ENCODE measurements around the gene OR6T1. TPM values are rescaled to one million over a fixed set of nuclear protein-coding genes. Genes with fewer than 3 reads are reported as not detected.

OR6T1 gene
- total RNA-seq, 1 donor from 2014 or later, result not detected

DNA sequence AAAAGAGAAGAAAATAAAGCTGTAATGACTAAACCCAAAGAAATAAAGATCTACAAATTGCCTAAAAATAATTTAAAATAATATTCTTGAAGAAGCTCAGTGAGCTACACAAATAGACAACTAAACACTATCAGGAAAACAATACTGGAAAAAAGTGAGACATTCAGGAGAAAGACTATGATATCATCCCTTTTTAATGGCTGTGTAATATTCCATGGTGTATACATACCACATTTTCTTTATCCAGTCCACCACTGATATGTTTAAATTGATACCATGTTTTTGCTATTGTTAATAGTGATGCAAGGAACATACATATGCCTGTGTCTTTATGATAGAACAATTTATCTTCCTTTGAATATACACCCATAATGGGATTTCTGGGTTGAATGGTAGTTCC, 13.1 kb upstream of the OR6T1 start:
- DNase-seq (no peak), ATAC-seq (no peak)
- TF ChIP-seq, protein P1, sequence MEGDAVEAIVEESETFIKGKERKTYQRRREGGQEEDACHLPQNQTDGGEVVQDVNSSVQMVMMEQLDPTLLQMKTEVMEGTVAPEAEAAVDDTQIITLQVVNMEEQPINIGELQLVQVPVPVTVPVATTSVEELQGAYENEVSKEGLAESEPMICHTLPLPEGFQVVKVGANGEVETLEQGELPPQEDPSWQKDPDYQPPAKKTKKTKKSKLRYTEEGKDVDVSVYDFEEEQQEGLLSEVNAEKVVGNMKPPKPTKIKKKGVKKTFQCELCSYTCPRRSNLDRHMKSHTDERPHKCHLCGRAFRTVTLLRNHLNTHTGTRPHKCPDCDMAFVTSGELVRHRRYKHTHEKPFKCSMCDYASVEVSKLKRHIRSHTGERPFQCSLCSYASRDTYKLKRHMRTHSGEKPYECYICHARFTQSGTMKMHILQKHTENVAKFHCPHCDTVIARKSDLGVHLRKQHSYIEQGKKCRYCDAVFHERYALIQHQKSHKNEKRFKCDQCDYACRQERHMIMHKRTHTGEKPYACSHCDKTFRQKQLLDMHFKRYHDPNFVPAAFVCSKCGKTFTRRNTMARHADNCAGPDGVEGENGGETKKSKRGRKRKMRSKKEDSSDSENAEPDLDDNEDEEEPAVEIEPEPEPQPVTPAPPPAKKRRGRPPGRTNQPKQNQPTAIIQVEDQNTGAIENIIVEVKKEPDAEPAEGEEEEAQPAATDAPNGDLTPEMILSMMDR (IDR thresholded peaks at IDR 0.05), result no peak
- Histone ChIP-seq H3K4me3 (no peak overlapping the region), H3K9me3 (no peaks in the 10 kb centered on the region), H3K27me3 (ENCODE audit: low read depth) (no peaks in the 10 kb centered on the region), H3K4me1 (no peaks in the 10 kb centered on the region), H3K27ac (no peak overlapping the region), H3K36me3 (no peaks in the 10 kb centered on the region)
- intact Hi-C loops (cut with DNase I), result no loop called here

DNA sequence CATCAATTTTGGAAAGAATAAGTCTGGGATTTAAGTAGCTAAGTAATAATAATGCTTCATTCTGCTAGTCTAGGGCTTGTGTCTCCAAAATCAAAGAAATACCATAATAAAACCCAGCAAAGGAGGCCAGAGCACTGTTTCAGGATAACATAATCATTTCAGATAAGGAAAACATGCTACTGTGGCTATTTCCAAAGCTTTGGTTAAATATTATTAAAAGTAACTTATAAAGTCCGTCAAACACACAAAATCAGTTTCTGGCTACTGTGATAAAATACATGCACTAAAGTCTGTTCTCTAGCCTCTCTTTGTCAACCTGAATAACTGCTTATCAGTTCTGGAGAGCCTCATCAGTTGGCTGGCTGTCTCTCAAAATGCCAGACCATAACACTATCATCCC, 1.5 kb upstream of the OR6T1 start:
- no peak for DNase-seq
- no peaks in the 10 kb centered on the region for H3K27me3 ChIP-seq (ENCODE audit: low read depth)
- no peak for ATAC-seq
- no peaks in the 10 kb centered on the region for H3K4me1 ChIP-seq
- TF ChIP-seq, protein P1 (IDR thresholded peaks at IDR 0.05), result no peak
- no peak overlapping the region for H3K27ac ChIP-seq
- no peak overlapping the region for H3K4me3 ChIP-seq
- intact Hi-C loops (cut with DNase I), result no loop called here
- no peaks in the 10 kb centered on the region for H3K36me3 ChIP-seq
- H3K9me3 ChIP-seq, result no peaks in the 10 kb centered on the region

DNA sequence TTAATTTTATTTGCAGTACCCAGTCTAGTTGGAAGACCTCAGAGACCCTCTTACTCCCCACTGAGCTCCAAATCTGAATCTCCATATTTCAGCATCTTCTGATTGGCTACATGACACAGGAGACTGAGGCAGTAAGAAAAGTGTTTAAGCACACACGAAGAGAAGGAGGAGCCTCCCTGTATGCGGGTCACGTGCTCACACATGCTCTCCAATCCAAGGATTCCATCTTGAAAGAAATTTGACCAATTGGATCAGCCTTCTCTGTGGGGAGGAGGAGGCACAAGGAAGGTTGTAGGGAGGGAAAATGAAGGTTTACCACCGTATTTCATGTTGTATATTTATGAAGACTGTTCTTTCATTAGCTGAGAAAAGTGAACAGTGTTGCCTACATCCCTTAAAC, 1.2 kb downstream of the OR6T1 start:
- no peak for DNase-seq
- Histone ChIP-seq H3K27me3 (ENCODE audit: low read depth) (no peaks in the 10 kb centered on the region), H3K27ac (no peak overlapping the region), H3K36me3 (no peaks in the 10 kb centered on the region), H3K9me3 (no peaks in the 10 kb centered on the region), H3K4me1 (no peaks in the 10 kb centered on the region), H3K4me3 (no peak overlapping the region)
- ATAC-seq, result no peak
- TF ChIP-seq, protein P1 (IDR thresholded peaks at IDR 0.05), result no peak
- intact Hi-C loops (cut with DNase I), result no loop called here

DNA sequence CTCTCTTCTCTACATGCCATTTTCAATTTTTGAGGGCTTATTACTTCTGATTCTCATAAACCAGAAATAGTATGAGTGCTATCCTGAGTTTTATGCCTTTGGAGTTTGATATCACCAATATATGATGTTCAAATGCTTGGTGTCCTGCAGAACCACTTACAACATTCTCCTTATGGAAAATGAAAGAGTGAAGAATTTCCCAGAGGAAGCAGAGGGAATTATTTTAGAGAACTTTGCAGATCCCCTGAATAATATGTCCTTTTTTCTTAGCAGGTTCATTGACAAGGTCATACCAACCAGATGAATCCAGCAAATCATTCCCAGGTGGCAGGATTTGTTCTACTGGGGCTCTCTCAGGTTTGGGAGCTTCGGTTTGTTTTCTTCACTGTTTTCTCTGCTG, 4.3 kb downstream of the OR6T1 start, which contains the start of gene OR4D5:
TSS of gene OR4D5 (plus strand) at position 301 of the 400 bp plus-strand sequence. CDS start at position 301, 0 bp downstream.
- intact Hi-C loops (cut with DNase I), result no loop called here
- Histone ChIP-seq H3K9me3 (no peaks in the 10 kb centered on the region), H3K4me1 (no peaks in the 10 kb centered on the region), H3K36me3 (no peaks in the 10 kb centered on the region), H3K27ac (no peak within 1 kb of the TSS), H3K4me3 (no peak within 1 kb of the TSS), H3K27me3 (ENCODE audit: low read depth) (no peaks in the 10 kb centered on the region)
- ATAC-seq, result no peak
- DNase-seq, result no peak
- TF ChIP-seq, protein P1 (IDR thresholded peaks at IDR 0.05), result no peak

DNA sequence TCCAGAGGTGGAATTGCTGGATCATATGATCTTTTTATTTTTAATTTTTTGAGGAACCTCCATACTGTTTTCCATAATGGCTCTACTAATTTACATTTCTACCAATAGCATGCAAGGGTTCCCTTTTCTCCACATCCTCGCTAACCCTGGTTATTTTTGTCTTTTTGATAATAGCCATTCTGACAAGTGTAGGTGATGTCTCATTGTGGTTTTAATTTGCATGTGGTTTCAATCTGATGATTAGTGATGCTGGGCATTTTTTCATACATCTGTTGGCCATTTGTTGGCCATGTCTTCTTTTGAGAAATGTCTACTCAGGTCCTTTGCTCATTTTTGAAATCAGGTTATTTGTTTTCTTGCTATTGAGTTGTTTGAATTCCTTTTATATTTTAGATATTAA, 19.6 kb downstream of the OR6T1 start:
- DNase-seq (no peak), ATAC-seq (no peak)
- Histone ChIP-seq H3K27ac (no peak overlapping the region), H3K27me3 (ENCODE audit: low read depth) (no peaks in the 10 kb centered on the region), H3K4me3 (no peak overlapping the region), H3K9me3 (no peaks in the 10 kb centered on the region), H3K36me3 (no peaks in the 10 kb centered on the region), H3K4me1 (no peaks in the 10 kb centered on the region)
- TF ChIP-seq, protein P1 (IDR thresholded peaks at IDR 0.05), result no peak
- intact Hi-C loops (cut with DNase I), result no loop called here

DNA sequence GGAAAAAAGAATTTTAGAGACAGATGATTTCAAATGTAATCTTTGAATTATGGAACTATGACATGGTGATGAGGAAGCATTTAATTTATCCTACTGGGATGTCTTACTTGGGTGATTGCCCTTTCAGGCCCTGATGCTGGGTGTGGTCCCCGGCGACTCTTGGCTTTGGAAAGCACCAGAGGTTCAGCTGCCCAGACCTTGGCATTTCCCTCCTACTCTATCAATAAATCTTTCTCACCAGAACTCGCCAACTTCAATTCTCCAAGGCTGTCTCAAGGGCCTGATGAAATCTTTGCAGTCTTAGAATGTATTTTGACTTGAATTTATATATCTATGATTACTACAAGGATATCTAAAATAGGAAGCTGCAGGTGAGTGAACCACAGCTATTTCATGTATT, 22.7 kb downstream of the OR6T1 start:
- Histone ChIP-seq H3K4me1 (no peaks in the 10 kb centered on the region), H3K9me3 (no peaks in the 10 kb centered on the region), H3K27ac (no peak overlapping the region), H3K36me3 (no peaks in the 10 kb centered on the region), H3K27me3 (ENCODE audit: low read depth) (no peaks in the 10 kb centered on the region), H3K4me3 (no peak overlapping the region)
- TF ChIP-seq, protein P1 (IDR thresholded peaks at IDR 0.05), result no peak
- intact Hi-C loops (cut with DNase I), result no loop called here
- DNase-seq, result no peak
- ATAC-seq, result no peak
